Measurements from ENCODE around the gene SLIT1.
"Not testable (repeated sequence)": the region's sequence is repeated elsewhere in the genome, so short reads cannot be mapped to it uniquely, and the experiment has no call there.

SLIT1 gene

GRCh38 chr10:97082575-97082974 is 103.2 kb downstream of the SLIT1 start:
- not testable (repeated sequence) for DNase-seq (ENCODE audit: low read depth in 2 of 2)

- peak; percentile 20 to 52 for DNase-seq (ENCODE audit: low read depth in 2 of 2)
Observed at GRCh38 chr10:97081621-97082235, 104.0 kb downstream of the SLIT1 start.

GRCh38 chr10:97080051-97080776 is 105.5 kb downstream of the SLIT1 start:
- no peak for DNase-seq (ENCODE audit: low read depth in 2 of 2)

GRCh38 chr10:97079448-97079847 is 106.3 kb downstream of the SLIT1 start:
- DNase-seq (ENCODE audit: low read depth in 2 of 2) = no peak

- DNase-seq (ENCODE audit: low read depth in 2 of 2) = no peak
Observed at GRCh38 chr10:97078938-97079445, 106.8 kb downstream of the SLIT1 start.

- DNase-seq (ENCODE audit: low read depth in 2 of 2) = no peak
Observed at GRCh38 chr10:97078261-97078937, 107.4 kb downstream of the SLIT1 start.

GRCh38 chr10:97076781-97077180 is 109.0 kb downstream of the SLIT1 start:
- no peak for DNase-seq (ENCODE audit: low read depth in 2 of 2)

- DNase-seq (ENCODE audit: low read depth in 2 of 2) = no peak
Observed at GRCh38 chr10:97075961-97076525, 109.7 kb downstream of the SLIT1 start.

- DNase-seq (ENCODE audit: low read depth in 2 of 2) = no peak
Observed at GRCh38 chr10:97075421-97075820, 110.3 kb downstream of the SLIT1 start.

- no peak for DNase-seq (ENCODE audit: low read depth in 2 of 2)
Observed at GRCh38 chr10:97074256-97075145, 111.3 kb downstream of the SLIT1 start.

GRCh38 chr10:97072851-97073665 is 112.7 kb downstream of the SLIT1 start:
- DNase-seq (ENCODE audit: low read depth in 2 of 2) = peak; percentile 62 to 80

- no peak for DNase-seq (ENCODE audit: low read depth in 2 of 2)
Observed at GRCh38 chr10:97071496-97071895, 114.3 kb downstream of the SLIT1 start.

- DNase-seq (ENCODE audit: low read depth in 2 of 2) = peak in 1 of 2 donors; percentile 16
Observed at GRCh38 chr10:97069576-97070362, 116.0 kb downstream of the SLIT1 start.

- no peak for DNase-seq (ENCODE audit: low read depth in 2 of 2)
Observed at GRCh38 chr10:97069026-97069425, 116.7 kb downstream of the SLIT1 start.

- DNase-seq (ENCODE audit: low read depth in 2 of 2) = no peak
Observed at GRCh38 chr10:97067716-97068391, 117.9 kb downstream of the SLIT1 start.

- no peak for DNase-seq (ENCODE audit: low read depth in 2 of 2)
Observed at GRCh38 chr10:97066877-97067555, 118.7 kb downstream of the SLIT1 start.

- DNase-seq (ENCODE audit: low read depth in 2 of 2) = no peak
Observed at GRCh38 chr10:97065686-97066660, 119.8 kb downstream of the SLIT1 start.
